ENCODE data around the gene SDK2. TPM values are rescaled to one million over a fixed set of nuclear protein-coding genes. Genes with fewer than 3 reads are reported as not detected.
A peak's percentile ranks its signal among the peaks of the same experiment; 100 is the strongest.

Gene SDK2
- total RNA-seq, result under 1 TPM; 0.14 to 0.31 (median 0.21) TPM
- under 1 TPM; 0.04 to 0.07 TPM for polyA plus RNA-seq

- intact Hi-C loops (cut with DNase I), result no loop called here
- no peaks in the 10 kb centered on the region for H3K36me3 ChIP-seq
- FAIRE-seq (no peak), DNase-seq (peak in 1 of 6 donors; percentile 64), ATAC-seq (peak in 3 of 4 donors; percentile 12 to 58 (median 16))
- WGBS, 2 donors, result 1% methylated on average over 65 to 105 of the region's 105 CpGs
- peaks cover 0 to 10% (median 2%) of the 10 kb centered on the region in 4 donors for H3K27me3 ChIP-seq
- no peak within 1 kb of the TSS for H3K27ac ChIP-seq
- H3K4me1 ChIP-seq, result peaks cover 0 to 10% (median 7%) of the 10 kb centered on the region in 3 donors
- no peak for TF ChIP-seq CTCF (IDR thresholded peaks at IDR 0.05)
- peak within 1 kb of the TSS; percentile 5 to 45 (median 18) for H3K4me3 ChIP-seq
- no peaks in the 10 kb centered on the region for H3K9me3 ChIP-seq
Observed at GRCh38 chr17:73644145-73645049, at the start of gene SDK2. TSS of gene SDK2 (minus strand) at chr17:73644445. CDS start at chr17:73644088, 357 bp downstream.

- no peak for DNase-seq
- Histone ChIP-seq H3K27ac (no peak overlapping the region), H3K4me1 (no peaks in the 10 kb centered on the region), H3K36me3 (no peaks in the 10 kb centered on the region), H3K9me3 (no peaks in the 10 kb centered on the region), H3K4me3 (no peak overlapping the region), H3K27me3 (no peaks in the 10 kb centered on the region)
- 65 to 74% methylated on average over 12 of the region's 12 CpGs for WGBS, 2 donors
- TF ChIP-seq CTCF (IDR thresholded peaks at IDR 0.05), result no peak
- no peak for ATAC-seq
- no peak for FAIRE-seq
- intact Hi-C loops (cut with DNase I), result no loop called here
Observed at GRCh38 chr17:73693071-73693470, 48.8 kb upstream of the SDK2 start.

- intact Hi-C loops (cut with DNase I), result no loop called here
- no peak for FAIRE-seq
Observed at GRCh38 chr17:73691321-73691766, 47.1 kb upstream of the SDK2 start.

GRCh38 chr17:73690676-73691075 is 46.4 kb upstream of the SDK2 start:
- ATAC-seq (no peak), DNase-seq (no peak), FAIRE-seq (no peak)
- Histone ChIP-seq H3K27me3 (no peaks in the 10 kb centered on the region), H3K9me3 (no peaks in the 10 kb centered on the region), H3K4me3 (no peak overlapping the region), H3K4me1 (no peaks in the 10 kb centered on the region), H3K27ac (no peak overlapping the region), H3K36me3 (no peaks in the 10 kb centered on the region)
- TF ChIP-seq CTCF (IDR thresholded peaks at IDR 0.05), result no peak
- intact Hi-C loops (cut with DNase I), result no loop called here
- 54 to 58% methylated on average over 10 of the region's 10 CpGs for WGBS, 2 donors

More at GRCh38 chr17:73691321-73691766, 47.1 kb upstream of the SDK2 start:
- Histone ChIP-seq H3K9me3 (no peaks in the 10 kb centered on the region), H3K27me3 (no peaks in the 10 kb centered on the region), H3K27ac (no peak overlapping the region), H3K4me3 (no peak overlapping the region), H3K36me3 (no peaks in the 10 kb centered on the region), H3K4me1 (no peaks in the 10 kb centered on the region)
- no peak for ATAC-seq
- no peak for TF ChIP-seq CTCF (IDR thresholded peaks at IDR 0.05)
- no peak for DNase-seq
- 38 to 52% methylated on average over 10 of the region's 10 CpGs for WGBS, 2 donors
